ENCODE measurements around the gene CDR2.
"Not testable (repeated sequence)": the region's sequence is repeated elsewhere in the genome, so short reads cannot be mapped to it uniquely, and the experiment has no call there.

- TF ChIP-seq TAF1 (IDR thresholded peaks at IDR 0.05; ENCODE audit: low read depth, low read length); POLR2A (IDR thresholded peaks at IDR 0.05; ENCODE audit: low read depth, low read length); POLR2AphosphoS5 (IDR thresholded peaks at IDR 0.05; ENCODE audit: low read depth, low read length); SPI1 (IDR thresholded peaks at IDR 0.05; ENCODE audit: low read depth, low read length); PAX5 (IDR thresholded peaks at IDR 0.05; ENCODE audit: insufficient read depth, low read length, severe bottlenecking); POU2F2 (IDR thresholded peaks at IDR 0.05; ENCODE audit: low read depth, low read length): not testable (repeated sequence)
Measured at GRCh38 chr16:22368200-22368826, 6.1 kb downstream of the CDR2 start.
